ENCODE data around the gene TSC2. TPM values are rescaled to one million over a fixed set of nuclear protein-coding genes. Genes with fewer than 3 reads are reported as not detected.

The TSC2 gene
- total and polyA plus RNA-seq, 2 of the 13 experiments (the other 11 are each of a cell fraction or from before 2014, with no cell fraction given): 19.6 to 40.4 TPM

DNA sequence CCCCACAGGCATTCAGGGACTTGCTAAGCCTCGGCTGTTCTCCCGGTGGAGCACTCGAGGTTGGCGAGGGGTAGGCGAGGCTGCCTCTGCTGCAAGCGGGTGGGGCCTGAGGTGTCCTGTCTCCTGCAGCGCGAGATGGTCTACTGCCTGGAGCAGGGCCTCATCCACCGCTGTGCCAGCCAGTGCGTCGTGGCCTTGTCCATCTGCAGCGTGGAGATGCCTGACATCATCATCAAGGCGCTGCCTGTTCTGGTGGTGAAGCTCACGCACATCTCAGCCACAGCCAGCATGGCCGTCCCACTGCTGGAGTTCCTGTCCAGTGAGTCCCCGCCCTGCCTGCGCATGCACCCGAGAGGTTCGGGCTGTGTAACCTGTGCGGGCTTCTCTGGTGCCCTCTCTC, 26.3 kb downstream of the TSC2 start (continued):
- TF ChIP-seq, protein P1, sequence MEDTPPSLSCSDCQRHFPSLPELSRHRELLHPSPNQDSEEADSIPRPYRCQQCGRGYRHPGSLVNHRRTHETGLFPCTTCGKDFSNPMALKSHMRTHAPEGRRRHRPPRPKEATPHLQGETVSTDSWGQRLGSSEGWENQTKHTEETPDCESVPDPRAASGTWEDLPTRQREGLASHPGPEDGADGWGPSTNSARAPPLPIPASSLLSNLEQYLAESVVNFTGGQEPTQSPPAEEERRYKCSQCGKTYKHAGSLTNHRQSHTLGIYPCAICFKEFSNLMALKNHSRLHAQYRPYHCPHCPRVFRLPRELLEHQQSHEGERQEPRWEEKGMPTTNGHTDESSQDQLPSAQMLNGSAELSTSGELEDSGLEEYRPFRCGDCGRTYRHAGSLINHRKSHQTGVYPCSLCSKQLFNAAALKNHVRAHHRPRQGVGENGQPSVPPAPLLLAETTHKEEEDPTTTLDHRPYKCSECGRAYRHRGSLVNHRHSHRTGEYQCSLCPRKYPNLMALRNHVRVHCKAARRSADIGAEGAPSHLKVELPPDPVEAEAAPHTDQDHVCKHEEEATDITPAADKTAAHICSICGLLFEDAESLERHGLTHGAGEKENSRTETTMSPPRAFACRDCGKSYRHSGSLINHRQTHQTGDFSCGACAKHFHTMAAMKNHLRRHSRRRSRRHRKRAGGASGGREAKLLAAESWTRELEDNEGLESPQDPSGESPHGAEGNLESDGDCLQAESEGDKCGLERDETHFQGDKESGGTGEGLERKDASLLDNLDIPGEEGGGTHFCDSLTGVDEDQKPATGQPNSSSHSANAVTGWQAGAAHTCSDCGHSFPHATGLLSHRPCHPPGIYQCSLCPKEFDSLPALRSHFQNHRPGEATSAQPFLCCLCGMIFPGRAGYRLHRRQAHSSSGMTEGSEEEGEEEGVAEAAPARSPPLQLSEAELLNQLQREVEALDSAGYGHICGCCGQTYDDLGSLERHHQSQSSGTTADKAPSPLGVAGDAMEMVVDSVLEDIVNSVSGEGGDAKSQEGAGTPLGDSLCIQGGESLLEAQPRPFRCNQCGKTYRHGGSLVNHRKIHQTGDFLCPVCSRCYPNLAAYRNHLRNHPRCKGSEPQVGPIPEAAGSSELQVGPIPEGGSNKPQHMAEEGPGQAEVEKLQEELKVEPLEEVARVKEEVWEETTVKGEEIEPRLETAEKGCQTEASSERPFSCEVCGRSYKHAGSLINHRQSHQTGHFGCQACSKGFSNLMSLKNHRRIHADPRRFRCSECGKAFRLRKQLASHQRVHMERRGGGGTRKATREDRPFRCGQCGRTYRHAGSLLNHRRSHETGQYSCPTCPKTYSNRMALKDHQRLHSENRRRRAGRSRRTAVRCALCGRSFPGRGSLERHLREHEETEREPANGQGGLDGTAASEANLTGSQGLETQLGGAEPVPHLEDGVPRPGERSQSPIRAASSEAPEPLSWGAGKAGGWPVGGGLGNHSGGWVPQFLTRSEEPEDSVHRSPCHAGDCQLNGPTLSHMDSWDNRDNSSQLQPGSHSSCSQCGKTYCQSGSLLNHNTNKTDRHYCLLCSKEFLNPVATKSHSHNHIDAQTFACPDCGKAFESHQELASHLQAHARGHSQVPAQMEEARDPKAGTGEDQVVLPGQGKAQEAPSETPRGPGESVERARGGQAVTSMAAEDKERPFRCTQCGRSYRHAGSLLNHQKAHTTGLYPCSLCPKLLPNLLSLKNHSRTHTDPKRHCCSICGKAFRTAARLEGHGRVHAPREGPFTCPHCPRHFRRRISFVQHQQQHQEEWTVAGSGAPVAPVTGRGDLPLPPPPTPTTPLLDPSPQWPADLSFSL (CRISPR knock-in tag; IDR thresholded peaks at IDR 0.05): no peak

DNA sequence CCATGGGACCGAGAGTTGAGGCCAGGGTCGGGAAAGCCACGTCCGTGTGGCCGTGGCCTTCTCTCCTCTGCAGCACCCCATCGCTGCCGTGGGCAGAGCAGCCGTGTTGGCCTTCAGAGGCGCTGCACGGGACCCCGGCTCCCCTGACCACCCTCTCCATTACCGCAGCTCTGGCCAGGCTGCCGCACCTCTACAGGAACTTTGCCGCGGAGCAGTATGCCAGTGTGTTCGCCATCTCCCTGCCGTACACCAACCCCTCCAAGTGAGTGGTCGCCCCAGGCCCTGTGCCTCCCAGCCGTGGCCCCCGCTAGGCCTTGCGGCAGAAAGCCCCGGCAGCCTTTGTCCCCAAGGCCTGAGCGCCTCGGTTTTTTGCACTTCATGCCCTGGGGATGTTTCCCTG, 27.8 kb downstream of the TSC2 start:
- intact Hi-C loops (cut with micrococcal nuclease; ENCODE audit: unreplicated experiment) (no loop called here), in situ Hi-C loops (cut with HindIII; ENCODE audit: extremely low pct_ligation_motif_present, low pct_unique_long_range_greater_than_20kb) (no loop called here)
- Histone ChIP-seq H3K4me1 (ENCODE audit: insufficient read depth, low read length) (no peaks in the 10 kb centered on the region), H3K4me3 (replicated peaks in 1 of 3; ENCODE audit: insufficient read depth in 1 of 3, low read depth in 2 of 3, low read length in 3 of 3) (no peak overlapping the region), H3K9me3 (ENCODE audit: low read length) (no peaks in the 10 kb centered on the region), H3K9ac (ENCODE audit: insufficient read depth, low read depth, low read length) (no peak overlapping the region), H4K20me1 (ENCODE audit: insufficient read depth, low read length) (no peaks in the 10 kb centered on the region), H2AFZ (ENCODE audit: low read length) (no peak overlapping the region), H3K36me3 (replicated peaks in 1 of 2; ENCODE audit: control insufficient read depth in 1 of 2, insufficient read depth in 2 of 2, low read length in 2 of 2) (peaks cover 15 to 19% of the 10 kb centered on the region in 2 experiments; a peak in 4 of 5 replicates), H3K4me2 (ENCODE audit: low read depth, low read length) (no peak overlapping the region), H3K27ac (ENCODE audit: extremely low read length, insufficient read depth, low read length) (no peak overlapping the region), H3K27me3 (ENCODE audit: control insufficient read depth in 1 of 2, insufficient read depth in 2 of 2, low read length in 2 of 2) (no peaks in the 10 kb centered on the region), H3K79me2 (ENCODE audit: insufficient read depth, low read length) (no peaks in the 10 kb centered on the region)
- DNase-seq (ENCODE audit: low spot score): no peak
- ChIA-PET CTCF (ENCODE audit: low intra/inter-chr PET ratio, low total read pairs) (no interaction called here), POLR2A (interaction anchor here (0.7 kb wide), 1 partner anchor 17 kb away, joined by 3 read pairs; no protein-coding TSS in a partner anchor)
- WGBS (ENCODE audit: low lambda C conversion rate): 97% methylated on average over 14 of the region's 24 CpGs
- no peak for FAIRE-seq
- no TSS peak for BruUV-seq (replicated peaks)
- ATAC-seq: no peak
- no peak for TF ChIP-seq ZNF138 (CRISPR knock-in tag; IDR thresholded peaks at IDR 0.05; ENCODE audit: low read depth)
- no peak for TF ChIP-seq ZNF354B (CRISPR knock-in tag; IDR thresholded peaks at IDR 0.05)
- TF ChIP-seq, protein P2, sequence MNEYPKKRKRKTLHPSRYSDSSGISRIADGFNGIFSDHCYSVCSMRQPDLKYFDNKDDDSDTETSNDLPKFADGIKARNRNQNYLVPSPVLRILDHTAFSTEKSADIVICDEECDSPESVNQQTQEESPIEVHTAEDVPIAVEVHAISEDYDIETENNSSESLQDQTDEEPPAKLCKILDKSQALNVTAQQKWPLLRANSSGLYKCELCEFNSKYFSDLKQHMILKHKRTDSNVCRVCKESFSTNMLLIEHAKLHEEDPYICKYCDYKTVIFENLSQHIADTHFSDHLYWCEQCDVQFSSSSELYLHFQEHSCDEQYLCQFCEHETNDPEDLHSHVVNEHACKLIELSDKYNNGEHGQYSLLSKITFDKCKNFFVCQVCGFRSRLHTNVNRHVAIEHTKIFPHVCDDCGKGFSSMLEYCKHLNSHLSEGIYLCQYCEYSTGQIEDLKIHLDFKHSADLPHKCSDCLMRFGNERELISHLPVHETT (CRISPR knock-in tag; conservative IDR thresholded peaks at IDR 0.05): no peak
- no peak for TF ChIP-seq ZNF143 (CRISPR knock-in tag; IDR thresholded peaks at IDR 0.05)
- TF ChIP-seq, protein P3, sequence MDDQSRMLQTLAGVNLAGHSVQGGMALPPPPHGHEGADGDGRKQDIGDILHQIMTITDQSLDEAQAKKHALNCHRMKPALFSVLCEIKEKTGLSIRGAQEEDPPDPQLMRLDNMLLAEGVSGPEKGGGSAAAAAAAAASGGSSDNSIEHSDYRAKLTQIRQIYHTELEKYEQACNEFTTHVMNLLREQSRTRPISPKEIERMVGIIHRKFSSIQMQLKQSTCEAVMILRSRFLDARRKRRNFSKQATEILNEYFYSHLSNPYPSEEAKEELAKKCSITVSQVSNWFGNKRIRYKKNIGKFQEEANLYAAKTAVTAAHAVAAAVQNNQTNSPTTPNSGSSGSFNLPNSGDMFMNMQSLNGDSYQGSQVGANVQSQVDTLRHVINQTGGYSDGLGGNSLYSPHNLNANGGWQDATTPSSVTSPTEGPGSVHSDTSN (CRISPR knock-in tag; IDR thresholded peaks at IDR 0.05; ENCODE audit: borderline replicate concordance): no peak
- TF ChIP-seq ZNF383 (CRISPR knock-in tag; IDR thresholded peaks at IDR 0.05; ENCODE audit: borderline replicate concordance): no peak
- no peak for TF ChIP-seq PLRG1 (conservative IDR thresholded peaks at IDR 0.05)
- TF ChIP-seq ZMYM3 (CRISPR knock-in tag; IDR thresholded peaks at IDR 0.05): no peak
- no peak for TF ChIP-seq ZNF549 (CRISPR knock-in tag; IDR thresholded peaks at IDR 0.05)
- no peak for TF ChIP-seq HNRNPK (IDR thresholded peaks at IDR 0.05; ENCODE audit: low read depth, low read length, poor library complexity, severe bottlenecking)
- TF ChIP-seq ZNF274 (CRISPR knock-in tag; IDR thresholded peaks at IDR 0.05): no peak
- TF ChIP-seq, protein P4, sequence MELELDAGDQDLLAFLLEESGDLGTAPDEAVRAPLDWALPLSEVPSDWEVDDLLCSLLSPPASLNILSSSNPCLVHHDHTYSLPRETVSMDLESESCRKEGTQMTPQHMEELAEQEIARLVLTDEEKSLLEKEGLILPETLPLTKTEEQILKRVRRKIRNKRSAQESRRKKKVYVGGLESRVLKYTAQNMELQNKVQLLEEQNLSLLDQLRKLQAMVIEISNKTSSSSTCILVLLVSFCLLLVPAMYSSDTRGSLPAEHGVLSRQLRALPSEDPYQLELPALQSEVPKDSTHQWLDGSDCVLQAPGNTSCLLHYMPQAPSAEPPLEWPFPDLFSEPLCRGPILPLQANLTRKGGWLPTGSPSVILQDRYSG (CRISPR knock-in tag; IDR thresholded peaks at IDR 0.05): no peak
- TF ChIP-seq ELF4 (CRISPR knock-in tag; IDR thresholded peaks at IDR 0.05; ENCODE audit: borderline replicate concordance): no peak
